ENCODE data around the gene FBXO40. TPM values are rescaled to one million over a fixed set of nuclear protein-coding genes. Genes with fewer than 3 reads are reported as not detected.

FBXO40 gene
- total and polyA plus RNA-seq, 2 of the 8 experiments (the other 6 are each of a cell fraction or from before 2014, with no cell fraction given) = 0.03 TPM; not detected in 1

- TF ChIP-seq RFX5 (IDR thresholded peaks at IDR 0.05; ENCODE audit: borderline replicate concordance, low read depth, low read length) (no peak), KDM1A (IDR thresholded peaks at IDR 0.05; ENCODE audit: borderline replicate concordance, low read length) (no peak), ASH2L (IDR thresholded peaks at IDR 0.05; ENCODE audit: low read length) (no peak), EZH2 (IDR thresholded peaks at IDR 0.05; ENCODE audit: low read depth, low read length, severe bottlenecking) (no peak), SIN3A (conservative IDR thresholded peaks at IDR 0.05 in 1 of 2, IDR thresholded peaks at IDR 0.05 in 1 of 2; ENCODE audit: low read depth in 1 of 2, low read length in 2 of 2) (no peak)
Measured at GRCh38 chr3:121562148-121562547, 31.0 kb upstream of the FBXO40 start (continued).
